ENCODE results near the gene KCTD5.
"Not testable (repeated sequence)": the region's sequence is repeated elsewhere in the genome, so short reads cannot be mapped to it uniquely, and the experiment has no call there.

Gene KCTD5

GRCh38 chr16:2710711-2711231 is 28.4 kb downstream of the KCTD5 start:
- DNase-seq, result no peak

- DNase-seq, result no peak
Observed at GRCh38 chr16:2711370-2712062, 29.2 kb downstream of the KCTD5 start.

GRCh38 chr16:2712063-2712441 is 29.7 kb downstream of the KCTD5 start:
- no peak for DNase-seq

GRCh38 chr16:2712546-2712945 is 30.2 kb downstream of the KCTD5 start:
- no peak for DNase-seq

- no peak for DNase-seq
Observed at GRCh38 chr16:2713523-2713922, 31.2 kb downstream of the KCTD5 start.

GRCh38 chr16:2713985-2714774 is 31.9 kb downstream of the KCTD5 start:
- DNase-seq, result no peak

GRCh38 chr16:2715064-2715463 is 32.7 kb downstream of the KCTD5 start:
- no peak for DNase-seq

GRCh38 chr16:2715519-2715918 is 33.2 kb downstream of the KCTD5 start:
- DNase-seq, result peak; percentile 82

GRCh38 chr16:2715966-2716885 is 33.9 kb downstream of the KCTD5 start:
- no peak for DNase-seq

- no peak for DNase-seq
Observed at GRCh38 chr16:2716948-2717347, 34.6 kb downstream of the KCTD5 start.

GRCh38 chr16:2717383-2718263 is 35.3 kb downstream of the KCTD5 start:
- DNase-seq, result no peak

GRCh38 chr16:2719328-2720063 is 37.2 kb downstream of the KCTD5 start:
- no peak for DNase-seq

GRCh38 chr16:2720064-2720457 is 37.7 kb downstream of the KCTD5 start, which contains the start of gene PRSS27:
TSS of gene PRSS27 (minus strand) at chr16:2720224. CDS start at chr16:2720160, 64 bp downstream.
- DNase-seq, result no peak

GRCh38 chr16:2720719-2721633 is 38.7 kb downstream of the KCTD5 start:
- peak; percentile 76 for DNase-seq

- not testable (repeated sequence) for DNase-seq
Observed at GRCh38 chr16:2721634-2722173, 39.4 kb downstream of the KCTD5 start.

- DNase-seq, result no peak
Observed at GRCh38 chr16:2724088-2724676, 41.9 kb downstream of the KCTD5 start.

GRCh38 chr16:2724816-2725348 is 42.6 kb downstream of the KCTD5 start:
- no peak for DNase-seq

- no peak for DNase-seq
Observed at GRCh38 chr16:2726923-2727322, 44.6 kb downstream of the KCTD5 start.

GRCh38 chr16:2728034-2728433 is 45.7 kb downstream of the KCTD5 start:
- DNase-seq, result no peak

All from T-helper 9 cell (primary cell).